Activated CD8-positive, alpha-beta T cell treated with anti-CD3 and anti-CD28 coated beads for 36 hours (primary cell): ENCODE data around the gene PPP6R2. TPM values are rescaled to one million over a fixed set of nuclear protein-coding genes. Genes with fewer than 3 reads are reported as not detected.

Experiments
- ATAC-seq: fragments of 200-7000 bp; cut with Tn5 transposase; one replicate; pipeline ENCODE4 v1.10.0; 2021; ENCODE audit warnings: mild to moderate bottlenecking, moderate library complexity
- CTCF ChIA-PET: fragments of 350-600 bp; sonication (Branson Sonifier 250); formaldehyde crosslinking; loops from one replicate; lab custom pipeline; 2021; ENCODE audit warnings: antibody characterized with exemption; lab: Charles Lee
- POLR2A ChIA-PET: fragments of 350-600 bp; sonication (Branson Sonifier 250); formaldehyde crosslinking; loops from one replicate; lab custom pipeline; 2021; ENCODE audit warnings: antibody characterized with exemption; lab: Charles Lee
- DNase-seq: peaks from one replicate; pipeline ENCODE4 v3.0.0-alpha.2; 2020
- H3K27ac Mint-ChIP-seq: one replicate; pipeline ENCODE4 v1.8.0; 2021; ENCODE audit warnings: mild to moderate bottlenecking, mixed read lengths
- H3K27me3 Mint-ChIP-seq: one replicate; pipeline ENCODE4 v1.8.0; 2021; ENCODE audit warnings: mixed read lengths
- H3K36me3 Mint-ChIP-seq: one replicate; pipeline ENCODE4 v1.8.0; 2021; ENCODE audit warnings: low read depth, mixed read lengths
- H3K4me1 Mint-ChIP-seq: one replicate; pipeline ENCODE4 v1.8.0; 2021; ENCODE audit warnings: low read depth, mixed read lengths
- H3K4me3 Mint-ChIP-seq: one replicate; pipeline ENCODE4 v1.8.0; 2021; ENCODE audit warnings: mild to moderate bottlenecking, moderate library complexity, mixed read lengths
- H3K9me3 Mint-ChIP-seq: one replicate; pipeline ENCODE4 v1.8.0; 2021; ENCODE audit warnings: mixed read lengths
- intact Hi-C: fragments of 100-400 bp; cut with micrococcal nuclease; formaldehyde crosslinking; loops from one replicate; pipeline ENCODE4 v1.10.0; 2022
- total RNA-seq, 2 experiments: library from RNA; stranded (reverse); gene quantifications; one replicate each; pipeline ENCODE4 v1.2.3, GENCODE V29; 2021
- TF ChIP-seq, protein P1 (sequence below): fragments of 200-600 bp; IDR thresholded peaks from one replicate; pipeline ENCODE4 v1.8.0; 2022; ENCODE audit warnings: antibody characterized with exemption, mild to moderate bottlenecking

PPP6R2 gene
- total RNA-seq, 2 experiments from 2014 or later, result 44.2 to 44.3 TPM

DNA sequence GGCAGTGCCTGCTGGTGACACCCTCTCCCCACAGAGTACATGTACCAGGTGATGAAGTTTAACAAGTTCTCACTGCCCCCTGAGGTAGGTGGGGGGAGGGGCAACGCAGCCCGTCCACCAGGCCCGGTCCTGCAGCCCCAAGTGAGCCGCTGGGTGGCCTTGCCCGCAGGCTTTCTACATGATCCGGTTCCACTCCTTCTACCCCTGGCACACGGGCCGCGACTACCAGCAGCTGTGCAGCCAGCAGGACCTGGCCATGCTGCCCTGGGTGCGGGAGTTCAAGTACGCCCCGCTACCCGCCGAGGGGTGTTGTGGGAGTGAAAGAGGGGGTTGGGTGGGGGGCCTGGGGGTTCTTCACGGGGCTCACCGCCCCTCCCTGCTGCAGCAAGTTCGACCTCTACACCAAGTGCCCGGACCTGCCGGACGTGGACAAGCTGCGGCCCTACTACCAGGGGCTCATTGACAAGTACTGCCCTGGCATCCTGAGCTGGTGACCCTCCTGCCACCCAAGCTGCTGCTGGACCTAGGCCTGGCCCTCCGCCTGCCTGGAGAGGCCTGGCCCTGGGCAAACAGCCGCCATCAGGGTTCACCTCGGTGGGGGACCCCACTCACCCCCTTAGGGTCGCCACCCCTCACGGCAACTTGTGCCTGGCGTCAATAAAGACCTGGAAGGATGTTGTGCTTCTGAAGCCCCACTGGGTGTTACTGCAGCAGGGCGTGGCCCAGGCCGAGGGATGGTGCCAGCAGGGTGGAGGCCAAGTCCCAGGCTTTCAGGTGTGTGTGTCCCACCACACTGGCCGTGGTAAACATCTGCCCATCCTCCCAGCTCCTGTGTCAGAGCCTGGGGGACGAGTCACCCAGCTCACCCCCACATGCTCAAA lies 146.5 kb downstream of the PPP6R2 start:
- no peak for DNase-seq
- ChIA-PET POLR2A (interaction anchor here (1.0 kb wide), 1 partner anchor 29 kb away, joined by 3 read pairs; no protein-coding TSS in a partner anchor), CTCF (no interaction called here)
- intact Hi-C loops, result no loop called here
- TF ChIP-seq, protein P1, sequence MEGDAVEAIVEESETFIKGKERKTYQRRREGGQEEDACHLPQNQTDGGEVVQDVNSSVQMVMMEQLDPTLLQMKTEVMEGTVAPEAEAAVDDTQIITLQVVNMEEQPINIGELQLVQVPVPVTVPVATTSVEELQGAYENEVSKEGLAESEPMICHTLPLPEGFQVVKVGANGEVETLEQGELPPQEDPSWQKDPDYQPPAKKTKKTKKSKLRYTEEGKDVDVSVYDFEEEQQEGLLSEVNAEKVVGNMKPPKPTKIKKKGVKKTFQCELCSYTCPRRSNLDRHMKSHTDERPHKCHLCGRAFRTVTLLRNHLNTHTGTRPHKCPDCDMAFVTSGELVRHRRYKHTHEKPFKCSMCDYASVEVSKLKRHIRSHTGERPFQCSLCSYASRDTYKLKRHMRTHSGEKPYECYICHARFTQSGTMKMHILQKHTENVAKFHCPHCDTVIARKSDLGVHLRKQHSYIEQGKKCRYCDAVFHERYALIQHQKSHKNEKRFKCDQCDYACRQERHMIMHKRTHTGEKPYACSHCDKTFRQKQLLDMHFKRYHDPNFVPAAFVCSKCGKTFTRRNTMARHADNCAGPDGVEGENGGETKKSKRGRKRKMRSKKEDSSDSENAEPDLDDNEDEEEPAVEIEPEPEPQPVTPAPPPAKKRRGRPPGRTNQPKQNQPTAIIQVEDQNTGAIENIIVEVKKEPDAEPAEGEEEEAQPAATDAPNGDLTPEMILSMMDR, result no peak
- ATAC-seq, result no peak
- H3K27me3 Mint-ChIP-seq, result no peaks in the 10 kb centered on the region
- H3K4me1 Mint-ChIP-seq, result peaks cover 7% of the 10 kb centered on the region
- no peaks in the 10 kb centered on the region for H3K36me3 Mint-ChIP-seq
- no peak overlapping the region for H3K4me3 Mint-ChIP-seq
- no peaks in the 10 kb centered on the region for H3K9me3 Mint-ChIP-seq
- no peak overlapping the region for H3K27ac Mint-ChIP-seq

DNA sequence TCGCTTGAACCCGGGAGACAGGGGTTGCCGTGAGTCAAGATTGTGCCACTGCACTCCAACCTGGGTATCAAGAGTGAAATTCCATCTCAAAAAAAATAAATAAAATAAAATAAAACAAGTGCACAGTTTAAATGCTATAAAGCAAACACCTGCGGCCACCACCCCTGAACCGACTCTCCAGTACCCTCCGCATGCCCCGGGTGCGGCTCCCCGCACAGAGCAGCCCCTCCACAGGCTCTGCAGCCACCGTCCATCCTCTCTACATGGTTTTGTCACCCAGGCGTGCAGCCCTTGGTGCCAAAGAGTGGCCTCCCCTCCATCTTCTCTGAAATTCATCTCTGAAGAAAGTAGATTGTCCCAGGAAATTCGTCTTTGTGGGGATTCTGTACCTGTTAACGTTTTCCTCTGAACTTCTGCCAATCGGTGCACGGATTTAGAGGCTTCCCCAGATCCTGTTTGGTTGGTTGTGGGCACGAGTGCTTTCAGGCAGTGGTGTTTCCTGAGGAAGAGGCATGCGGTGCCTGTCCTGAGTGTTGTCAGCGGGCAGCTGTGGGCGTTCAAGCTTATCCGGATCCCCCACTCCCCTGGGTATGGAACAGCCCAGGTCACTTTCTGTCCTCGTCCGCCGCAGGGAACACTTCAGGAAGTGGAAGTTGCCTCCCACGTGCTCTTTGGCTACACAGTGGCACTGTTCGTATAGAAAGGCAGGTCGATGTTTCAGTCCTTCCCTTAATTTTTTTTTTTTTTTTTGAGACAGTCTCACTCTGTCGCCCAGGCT lies 147.6 kb downstream of the PPP6R2 start:
- CTCF ChIA-PET, result interaction anchor here (0.6 to 0.7 kb wide), 2 partner anchors 219 to 282 kb away, joined by 3 to 4 read pairs; no protein-coding TSS in a partner anchor
- POLR2A ChIA-PET, result interaction anchor here (1.0 to 1.1 kb wide), 2 partner anchors 8 to 28 kb away, joined by 3 to 4 read pairs; no protein-coding TSS in a partner anchor
- Mint-ChIP-seq H3K4me1 (peaks cover 7% of the 10 kb centered on the region), H3K4me3 (peak overlapping the region; percentile 26), H3K27me3 (no peaks in the 10 kb centered on the region), H3K36me3 (no peaks in the 10 kb centered on the region), H3K27ac (no peak overlapping the region), H3K9me3 (no peaks in the 10 kb centered on the region)
- TF ChIP-seq, protein P1, result no peak
- ATAC-seq (peak; percentile 48), DNase-seq (no peak)
- intact Hi-C loops, result no loop called here

Other genes with a start within 250 kb of the PPP6R2 start
- 1 to 10 TPM; 3.3 to 3.9 TPM for gene PANX2, start 172.6 kb upstream of the PPP6R2 start, total RNA-seq
- gene TRABD, start 157.4 kb upstream of the PPP6R2 start, total RNA-seq, result 100 to 1,000 TPM; 110 to 114 TPM
- 10 to 100 TPM; 24.0 to 25.5 TPM for gene SELENOO, start 142.3 kb upstream of the PPP6R2 start, total RNA-seq
- gene TUBGCP6, start 98.3 kb upstream of the PPP6R2 start, total RNA-seq, result 10 to 100 TPM; 44.8 to 47.2 TPM
- 10 to 100 TPM; 43.0 to 44.3 TPM for gene HDAC10, start 92.1 kb upstream of the PPP6R2 start, total RNA-seq
- gene MAPK12, start 81.6 kb upstream of the PPP6R2 start, total RNA-seq, result 1 to 10 TPM; 7.9 to 9.2 TPM
- gene MAPK11, start 72.9 kb upstream of the PPP6R2 start, total RNA-seq, result 1 to 10 TPM; 5.9 to 6.2 TPM
- gene PLXNB2, start 35.7 kb upstream of the PPP6R2 start, total RNA-seq, result 10 to 100 TPM; 22.1 to 26.4 TPM
- gene DENND6B, start 16.3 kb upstream of the PPP6R2 start, total RNA-seq, result 1 to 10 TPM; 4.6 to 5.3 TPM
- 100 to 1,000 TPM; 120 TPM for gene SBF1, start 131.7 kb downstream of the PPP6R2 start, total RNA-seq
- gene ADM2, start 138.2 kb downstream of the PPP6R2 start, total RNA-seq, result 1 to 10 TPM; 5.5 to 6.8 TPM
- gene MIOX, start 143.5 kb downstream of the PPP6R2 start, total RNA-seq, result under 1 TPM in 1 of 2 experiments, not detected in 1; 0.29 TPM
- 10 to 100 TPM; 48.0 to 48.8 TPM for gene LMF2, start 164.4 kb downstream of the PPP6R2 start, total RNA-seq
- 100 to 1,000 TPM; 121 to 126 TPM for gene NCAPH2, start 164.9 kb downstream of the PPP6R2 start, total RNA-seq
- gene SCO2, start 182.3 kb downstream of the PPP6R2 start, total RNA-seq, result 1 to 10 TPM in 1 of 2 experiments, not detected in 1; 2.7 TPM
- gene TYMP, start 186.7 kb downstream of the PPP6R2 start, total RNA-seq, result 10 to 100 TPM; 24.2 to 24.7 TPM
- gene KLHDC7B, start 202.6 kb downstream of the PPP6R2 start, total RNA-seq, result 1 to 10 TPM; 5.8 to 6.8 TPM
- not detected for gene SYCE3, start 219.6 kb downstream of the PPP6R2 start, total RNA-seq
- 10 to 100 TPM; 42.9 to 43.7 TPM for gene CPT1B, start 235.1 kb downstream of the PPP6R2 start, total RNA-seq
- 10 to 100 TPM; 55.6 to 60.3 TPM for gene CHKB, start 239.5 kb downstream of the PPP6R2 start, total RNA-seq